ENCODE results near the gene NIPAL3.
"Not testable (repeated sequence)": the region's sequence is repeated elsewhere in the genome, so short reads cannot be mapped to it uniquely, and the experiment has no call there.

The NIPAL3 gene

DNA sequence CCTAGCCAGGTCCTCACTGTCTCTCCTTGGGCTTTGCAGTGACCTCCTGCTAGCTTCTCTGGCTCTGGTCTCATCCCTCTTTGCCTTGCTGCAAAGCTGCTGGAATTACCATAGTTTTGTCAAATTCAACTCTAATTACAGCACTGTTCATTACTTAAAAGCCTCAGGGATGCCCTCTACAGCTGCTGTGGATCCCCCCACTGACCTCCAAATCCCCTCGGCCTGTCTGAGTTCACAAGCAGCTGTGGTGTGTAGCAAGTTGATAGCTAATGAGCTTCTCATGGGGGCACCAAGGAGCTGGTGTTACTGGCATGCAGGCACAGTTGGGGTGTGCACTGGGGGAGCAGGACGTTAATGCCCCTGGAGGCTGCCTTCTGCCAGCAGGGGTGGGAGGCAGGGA, 24.8 kb downstream of the NIPAL3 start:
- no peak for TF ChIP-seq CTCF (IDR thresholded peaks at IDR 0.05; ENCODE audit: control insufficient read depth, insufficient read depth, low read depth, low read length, missing control alignments)
- no peak overlapping the region for H3K4me3 ChIP-seq (ENCODE audit: control insufficient read depth, low read depth, low read length)
- DNase-seq (ENCODE audit: low read depth) = no peak

DNA sequence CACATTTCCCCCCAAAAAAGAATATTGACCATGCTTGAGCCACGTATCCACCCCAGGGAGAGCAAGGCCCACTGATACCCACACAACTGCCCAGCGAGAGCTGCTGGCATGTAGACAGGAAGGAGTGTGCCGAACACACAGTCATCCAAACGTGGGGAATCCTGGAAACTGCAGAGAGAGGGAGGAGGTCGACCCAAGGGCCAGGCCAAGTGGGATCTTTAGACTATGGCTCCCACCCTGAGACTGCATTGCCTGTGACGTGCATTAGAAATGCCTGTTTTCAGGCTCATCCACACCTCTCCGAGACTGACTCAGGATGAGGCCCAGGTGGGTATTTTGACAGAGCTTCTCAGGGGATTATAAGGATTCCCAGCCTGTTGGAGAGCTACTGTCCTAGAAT, 25.9 kb downstream of the NIPAL3 start:
- no peak for TF ChIP-seq CTCF (IDR thresholded peaks at IDR 0.05; ENCODE audit: control insufficient read depth, insufficient read depth, low read depth, low read length, missing control alignments)
- DNase-seq (ENCODE audit: low read depth) = no peak
- H3K4me3 ChIP-seq (ENCODE audit: control insufficient read depth, low read depth, low read length) = no peak overlapping the region

DNA sequence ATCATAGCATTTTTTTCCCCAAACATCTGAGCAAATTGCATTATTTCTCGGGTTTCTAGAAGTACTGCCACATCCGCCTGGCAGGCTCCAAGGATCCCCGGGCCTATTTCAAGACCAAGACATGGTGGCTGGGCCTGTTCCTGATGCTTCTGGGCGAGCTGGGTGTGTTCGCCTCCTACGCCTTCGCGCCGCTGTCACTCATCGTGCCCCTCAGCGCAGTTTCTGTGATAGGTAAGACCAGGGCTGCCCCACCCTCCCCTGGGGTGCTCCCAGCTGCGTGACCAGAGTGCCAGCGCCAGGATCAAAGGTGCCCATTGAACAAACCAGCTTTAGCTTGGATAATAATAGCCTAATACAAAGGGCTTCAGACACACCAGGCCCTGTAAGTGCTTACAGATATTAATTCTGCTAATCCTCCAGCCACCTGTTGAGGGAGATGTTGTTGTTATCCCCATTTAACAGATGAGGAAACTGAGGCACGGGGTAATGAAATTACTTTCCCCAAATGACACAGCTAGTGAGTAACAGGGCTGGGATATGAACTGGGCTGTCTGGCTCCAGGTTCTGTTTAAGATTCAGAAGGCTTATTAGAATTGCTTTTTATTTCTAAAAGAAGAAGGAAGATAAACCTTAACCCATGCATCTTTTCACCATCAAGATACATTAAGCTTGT, 26.5 kb downstream of the NIPAL3 start:
- H3K4me3 ChIP-seq (ENCODE audit: control insufficient read depth, low read depth, low read length) = no peak overlapping the region
- no peak for TF ChIP-seq CTCF (IDR thresholded peaks at IDR 0.05; ENCODE audit: control insufficient read depth, insufficient read depth, low read depth, low read length, missing control alignments)
- DNase-seq (ENCODE audit: low read depth) = no peak

GRCh38 chr1:24442764-24443163, 27.2 kb downstream of the NIPAL3 start:
- TF ChIP-seq CTCF (IDR thresholded peaks at IDR 0.05; ENCODE audit: control insufficient read depth, insufficient read depth, low read depth, low read length, missing control alignments) = no peak
- H3K4me3 ChIP-seq (ENCODE audit: control insufficient read depth, low read depth, low read length) = no peak overlapping the region
- DNase-seq (ENCODE audit: low read depth) = no peak

DNA sequence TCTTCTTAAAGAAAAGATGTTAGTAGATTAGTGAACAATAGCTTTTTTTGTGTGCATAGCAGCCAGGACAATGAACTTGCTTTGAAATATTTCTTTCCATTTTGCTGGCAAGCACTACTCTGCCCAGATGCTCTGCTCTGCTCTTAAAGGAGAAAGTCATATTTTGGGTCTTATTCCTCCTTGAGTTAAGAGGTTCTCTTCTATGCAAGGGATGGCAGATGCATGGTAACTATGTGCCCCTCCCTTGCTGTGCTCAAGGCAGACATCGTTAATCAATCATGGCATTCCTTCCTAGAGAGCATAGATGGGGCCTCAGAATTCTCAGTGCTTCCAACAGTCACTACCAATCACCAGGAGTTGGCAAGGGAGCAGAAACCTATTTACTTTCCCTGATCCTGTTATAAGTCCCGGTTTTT, 27.6 kb downstream of the NIPAL3 start:
- no peak for TF ChIP-seq CTCF (IDR thresholded peaks at IDR 0.05; ENCODE audit: control insufficient read depth, insufficient read depth, low read depth, low read length, missing control alignments)
- no peak overlapping the region for H3K4me3 ChIP-seq (ENCODE audit: control insufficient read depth, low read depth, low read length)
- no peak for DNase-seq (ENCODE audit: low read depth)

- not testable (repeated sequence) for H3K4me3 ChIP-seq (ENCODE audit: control insufficient read depth, low read depth, low read length); DNase-seq (ENCODE audit: low read depth)
These were observed 30.8 kb downstream of the NIPAL3 start for GRCh38 chr1:24446446-24446845.

DNA sequence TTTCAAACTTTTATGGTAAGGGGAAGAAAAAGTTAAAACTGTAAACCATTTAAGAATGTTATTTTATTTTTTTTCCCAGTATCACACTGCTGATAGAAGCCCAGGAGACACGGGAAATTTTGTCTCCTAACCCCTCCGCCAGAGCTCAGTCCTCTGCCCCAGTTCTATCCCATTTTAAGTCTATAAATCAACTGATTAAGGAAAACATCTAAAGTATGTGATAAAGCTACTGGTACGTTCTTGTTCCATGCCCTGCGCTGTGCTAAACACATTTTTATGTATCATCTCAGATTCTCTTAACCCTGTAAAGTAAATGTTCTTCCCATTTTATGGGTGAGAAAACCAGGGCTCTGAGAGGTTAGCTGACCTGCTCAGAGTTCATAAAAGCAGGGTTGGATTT, 34.7 kb downstream of the NIPAL3 start:
- no peak overlapping the region for H3K4me3 ChIP-seq (ENCODE audit: control insufficient read depth, low read depth, low read length)
- no peak for DNase-seq (ENCODE audit: low read depth)
- no peak for TF ChIP-seq CTCF (IDR thresholded peaks at IDR 0.05; ENCODE audit: control insufficient read depth, insufficient read depth, low read depth, low read length, missing control alignments)

All from AG09309 (cell line).